ENCODE results near the gene CPXM1. TPM values are rescaled to one million over a fixed set of nuclear protein-coding genes. Genes with fewer than 3 reads are reported as not detected.
A peak's percentile ranks its signal among the peaks of the same experiment; 100 is the strongest.

The CPXM1 gene
- total RNA-seq, 2 experiments from 2014 or later: 0.11 to 0.26 TPM

DNA sequence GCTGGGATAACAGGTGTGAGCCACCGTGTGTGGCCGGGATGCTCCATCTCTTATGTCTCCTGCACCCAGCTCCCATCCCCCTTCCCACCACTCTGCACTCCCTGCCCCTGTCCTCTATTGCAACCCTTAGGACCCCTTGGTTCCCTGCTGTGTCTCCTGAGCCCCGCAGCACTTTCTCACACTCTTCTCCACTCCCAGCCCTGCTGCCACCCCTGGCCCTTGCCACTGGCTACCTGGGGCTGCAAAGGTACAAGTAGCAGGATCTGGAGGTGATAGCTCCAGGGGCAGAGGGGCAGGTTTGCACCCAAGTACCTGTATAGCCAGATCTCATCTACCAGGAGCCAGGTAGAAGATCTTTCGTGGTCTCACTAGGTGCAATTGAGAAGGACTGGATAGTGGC, 6.6 kb upstream of the CPXM1 start:
- no peak overlapping the region for H3K4me3 Mint-ChIP-seq
- no peaks in the 10 kb centered on the region for H3K4me1 Mint-ChIP-seq (ENCODE audit: low read depth)
- ChIA-PET CTCF (no interaction called here), POLR2A (no interaction called here)
- ATAC-seq (no peak), DNase-seq (no peak)
- peaks cover 2% of the 10 kb centered on the region for H3K9me3 Mint-ChIP-seq (ENCODE audit: insufficient read depth)
- H3K27me3 Mint-ChIP-seq (ENCODE audit: low read depth): peaks cover 57% of the 10 kb centered on the region
- no peaks in the 10 kb centered on the region for H3K36me3 Mint-ChIP-seq (ENCODE audit: low read depth)
- H3K27ac Mint-ChIP-seq: no peak overlapping the region

DNA sequence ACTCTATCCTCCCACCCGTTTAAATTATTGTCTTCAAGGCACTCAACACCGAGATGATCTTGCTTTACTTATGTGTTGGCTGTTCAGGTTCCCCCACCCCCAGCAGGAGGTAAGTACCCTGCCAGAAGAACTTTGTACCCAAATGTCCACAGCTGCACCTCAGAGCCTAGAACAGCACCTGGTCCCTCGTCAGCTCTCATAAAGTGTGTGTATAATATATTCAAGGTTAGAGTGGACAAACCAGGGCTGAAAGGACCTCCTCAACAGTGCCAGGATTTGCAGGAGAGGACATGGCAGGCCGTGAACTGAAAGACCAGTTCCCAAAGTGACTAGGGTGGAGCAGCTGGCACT, 5.9 kb upstream of the CPXM1 start:
- Mint-ChIP-seq H3K4me3 (no peak overlapping the region), H3K27me3 (ENCODE audit: low read depth) (peaks cover 57% of the 10 kb centered on the region), H3K4me1 (ENCODE audit: low read depth) (peaks cover 4% of the 10 kb centered on the region), H3K36me3 (ENCODE audit: low read depth) (no peaks in the 10 kb centered on the region), H3K9me3 (ENCODE audit: insufficient read depth) (no peaks in the 10 kb centered on the region), H3K27ac (no peak overlapping the region)
- ATAC-seq (no peak), DNase-seq (no peak)
- CTCF ChIA-PET: no interaction called here
- POLR2A ChIA-PET: no interaction called here

- peaks cover 9% of the 10 kb centered on the region for H3K4me1 Mint-ChIP-seq (ENCODE audit: low read depth)
- POLR2A ChIA-PET: no interaction called here
- CTCF ChIA-PET: no interaction called here
- no peak for ATAC-seq
- H3K27me3 Mint-ChIP-seq (ENCODE audit: low read depth): peaks cover 57% of the 10 kb centered on the region
- DNase-seq: no peak
- no peaks in the 10 kb centered on the region for H3K9me3 Mint-ChIP-seq (ENCODE audit: insufficient read depth)
- H3K4me3 Mint-ChIP-seq: no peak overlapping the region
- H3K27ac Mint-ChIP-seq: no peak overlapping the region
- H3K36me3 Mint-ChIP-seq (ENCODE audit: low read depth): no peaks in the 10 kb centered on the region
Measured at GRCh38 chr20:2805689-2806350, 5.4 kb upstream of the CPXM1 start.

DNA sequence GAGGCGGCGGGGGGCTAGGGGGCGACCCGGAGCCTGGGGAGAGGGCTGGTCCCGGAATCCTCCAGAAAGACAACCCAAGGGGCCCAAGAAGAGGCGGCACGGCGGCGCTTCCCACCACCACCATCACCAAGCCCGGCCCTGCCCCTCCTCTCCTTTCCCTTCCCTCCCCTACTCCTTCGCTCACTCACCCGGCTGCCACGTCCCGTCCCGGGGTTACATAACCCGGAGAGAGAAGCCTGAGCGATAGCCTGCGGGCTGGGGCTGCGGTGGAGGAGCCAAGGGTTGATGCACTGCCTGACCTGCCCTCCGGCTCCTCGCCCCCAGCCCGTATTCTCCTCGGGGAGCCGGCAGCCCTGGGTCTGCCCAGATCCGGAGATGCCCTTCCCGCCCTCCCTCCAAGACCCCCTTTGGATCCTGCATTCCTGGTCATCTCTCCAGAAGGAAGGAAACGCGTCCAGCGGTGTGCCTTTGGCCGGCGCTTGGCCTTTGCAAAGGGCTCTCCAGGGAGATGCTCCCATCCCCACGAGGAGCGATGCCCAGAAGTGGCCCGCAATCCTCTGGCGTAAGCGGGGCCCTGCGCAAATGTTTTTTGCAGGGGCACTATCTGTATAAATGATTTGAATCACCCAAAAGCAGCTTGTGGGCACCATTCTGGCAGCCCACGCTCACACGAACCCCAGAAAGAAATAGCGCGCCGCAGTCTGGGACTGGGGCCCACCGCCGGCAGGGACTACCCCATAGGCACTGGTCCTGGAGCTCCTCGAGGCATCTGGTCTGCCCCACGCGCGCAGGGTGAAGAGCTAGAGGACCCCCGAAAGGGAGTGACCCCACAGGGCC, 4.6 kb upstream of the CPXM1 start:
- no peak for ATAC-seq
- no peak overlapping the region for H3K27ac Mint-ChIP-seq
- H3K4me1 Mint-ChIP-seq (ENCODE audit: low read depth): peaks cover 12% of the 10 kb centered on the region
- ChIA-PET CTCF (no interaction called here), POLR2A (interaction anchor here (0.6 kb wide), 1 partner anchor 21 kb away, joined by 3 read pairs; no protein-coding TSS in a partner anchor)
- H3K27me3 Mint-ChIP-seq (ENCODE audit: low read depth): peaks cover 58% of the 10 kb centered on the region
- no peak overlapping the region for H3K4me3 Mint-ChIP-seq
- no peaks in the 10 kb centered on the region for H3K9me3 Mint-ChIP-seq (ENCODE audit: insufficient read depth)
- no peak for DNase-seq
- peaks cover under 1% of the 10 kb centered on the region for H3K36me3 Mint-ChIP-seq (ENCODE audit: low read depth)

DNA sequence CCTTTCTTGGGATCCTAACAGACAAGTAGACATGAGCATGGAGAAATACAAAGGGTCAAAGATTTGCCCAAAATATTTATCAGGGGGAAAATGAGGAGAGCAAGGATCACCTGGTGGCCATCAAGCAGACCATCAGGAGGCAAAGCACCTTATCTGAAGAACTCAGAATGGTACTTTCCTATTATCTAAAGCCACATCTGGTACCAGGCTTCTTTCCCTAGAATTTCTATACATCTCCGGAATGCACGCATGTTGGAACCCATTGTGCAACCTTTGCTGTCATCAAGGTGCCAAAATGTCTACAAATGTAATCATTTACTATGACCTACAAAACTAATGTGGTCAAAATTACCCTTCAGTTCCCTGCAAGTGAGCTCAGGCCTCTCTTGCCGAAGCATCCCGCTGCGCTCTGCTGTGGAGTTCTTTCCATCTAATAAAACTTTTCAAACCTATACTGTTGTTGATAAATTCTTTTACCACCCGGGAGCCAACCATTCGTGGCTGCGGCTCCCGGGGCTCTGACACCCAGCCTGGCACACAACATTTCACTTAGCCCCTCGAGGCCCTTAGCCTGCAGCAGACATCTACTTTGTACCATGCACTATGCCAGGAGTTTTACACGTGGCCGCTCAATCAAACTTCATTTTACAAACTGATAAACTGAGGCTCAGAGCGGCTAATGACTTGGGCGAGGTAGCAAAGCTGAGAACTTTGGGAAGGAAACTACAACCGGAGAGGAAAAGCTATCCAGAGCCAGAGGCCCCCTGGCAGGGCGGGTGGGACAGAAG, 3.8 kb upstream of the CPXM1 start:
- no peak overlapping the region for H3K4me3 Mint-ChIP-seq
- peaks cover 21% of the 10 kb centered on the region for H3K4me1 Mint-ChIP-seq (ENCODE audit: low read depth)
- ATAC-seq (no peak), DNase-seq (no peak)
- ChIA-PET POLR2A (interaction anchor here (0.6 kb wide), 1 partner anchor 22 kb away, joined by 3 read pairs; no protein-coding TSS in a partner anchor), CTCF (no interaction called here)
- H3K27ac Mint-ChIP-seq: no peak overlapping the region
- H3K9me3 Mint-ChIP-seq (ENCODE audit: insufficient read depth): no peaks in the 10 kb centered on the region
- peaks cover 3% of the 10 kb centered on the region for H3K36me3 Mint-ChIP-seq (ENCODE audit: low read depth)
- H3K27me3 Mint-ChIP-seq (ENCODE audit: low read depth): peaks cover 67% of the 10 kb centered on the region

GRCh38 chr20:2801286-2801728, 880 bp upstream of the CPXM1 start:
- Mint-ChIP-seq H3K36me3 (ENCODE audit: low read depth) (peaks cover 3% of the 10 kb centered on the region), H3K27ac (no peak overlapping the region), H3K9me3 (ENCODE audit: insufficient read depth) (no peaks in the 10 kb centered on the region), H3K27me3 (ENCODE audit: low read depth) (peaks cover 58% of the 10 kb centered on the region), H3K4me1 (ENCODE audit: low read depth) (peaks cover 32% of the 10 kb centered on the region), H3K4me3 (peak overlapping the region; percentile 60)
- DNase-seq (no peak), ATAC-seq (no peak)
- POLR2A ChIA-PET: interaction anchor here (0.5 to 1.3 kb wide), 3 partner anchors 8 to 331 kb away, joined by 3 to 4 read pairs (median 3); partner anchors contain the start of gene VPS16
- CTCF ChIA-PET: interaction anchor here (0.7 to 1.0 kb wide), 2 partner anchors 20 to 42 kb away, joined by 3 to 4 read pairs; no protein-coding TSS in a partner anchor

DNA sequence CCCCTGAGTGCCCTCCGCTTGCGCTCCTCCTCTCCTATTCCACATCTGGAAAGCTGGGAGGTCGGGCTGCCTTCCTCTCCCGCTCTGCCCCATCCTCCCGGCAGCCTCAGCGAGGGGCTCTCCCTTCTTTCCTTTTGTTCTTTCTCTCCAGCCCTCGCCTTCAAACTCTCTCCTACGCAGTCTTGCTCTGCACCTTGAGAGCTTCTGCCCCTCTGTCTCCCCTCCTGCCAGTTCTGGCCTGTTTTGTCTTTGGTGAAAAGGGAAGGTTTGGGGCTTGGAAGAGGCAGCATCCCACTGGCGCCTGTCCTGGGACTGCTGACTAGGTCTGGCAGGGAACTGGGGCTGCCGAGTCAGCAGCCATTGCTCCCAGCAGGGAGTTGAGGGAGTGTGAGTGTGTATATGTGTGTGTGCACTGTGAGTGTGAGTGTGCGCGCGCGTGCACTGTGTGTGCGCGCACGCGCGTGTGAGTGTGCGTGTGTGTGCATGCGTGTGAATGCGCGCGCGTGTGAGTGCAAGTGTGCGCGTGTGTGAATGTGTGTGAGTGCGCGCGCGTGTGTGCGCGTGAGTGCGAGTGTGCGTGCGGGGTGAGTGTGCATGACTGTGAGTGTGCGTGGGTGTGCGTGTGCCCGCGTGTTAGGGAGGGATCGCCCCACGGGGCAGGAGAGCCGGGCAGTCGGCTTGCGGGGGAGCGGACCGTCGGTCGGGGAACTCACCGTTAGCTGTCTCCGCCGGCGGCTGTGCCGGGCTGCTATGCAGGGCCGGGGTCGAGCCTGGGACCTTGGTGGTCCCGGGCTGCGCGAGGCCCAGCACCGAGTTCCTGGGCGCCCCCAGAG, 523 bp downstream of the CPXM1 start:
- Mint-ChIP-seq H3K9me3 (ENCODE audit: insufficient read depth) (no peaks in the 10 kb centered on the region), H3K4me3 (peak overlapping the region; percentile 76), H3K27ac (peak overlapping the region; percentile 57), H3K27me3 (ENCODE audit: low read depth) (peaks cover 48% of the 10 kb centered on the region), H3K36me3 (ENCODE audit: low read depth) (peaks cover 3% of the 10 kb centered on the region), H3K4me1 (ENCODE audit: low read depth) (peaks cover 32% of the 10 kb centered on the region)
- no peak for ATAC-seq
- no peak for DNase-seq
- ChIA-PET POLR2A (interaction anchor here (1.3 kb wide), 1 partner anchor 41 kb away, joined by 3 read pairs; the partner anchor contains the start of gene VPS16), CTCF (no interaction called here)

DNA sequence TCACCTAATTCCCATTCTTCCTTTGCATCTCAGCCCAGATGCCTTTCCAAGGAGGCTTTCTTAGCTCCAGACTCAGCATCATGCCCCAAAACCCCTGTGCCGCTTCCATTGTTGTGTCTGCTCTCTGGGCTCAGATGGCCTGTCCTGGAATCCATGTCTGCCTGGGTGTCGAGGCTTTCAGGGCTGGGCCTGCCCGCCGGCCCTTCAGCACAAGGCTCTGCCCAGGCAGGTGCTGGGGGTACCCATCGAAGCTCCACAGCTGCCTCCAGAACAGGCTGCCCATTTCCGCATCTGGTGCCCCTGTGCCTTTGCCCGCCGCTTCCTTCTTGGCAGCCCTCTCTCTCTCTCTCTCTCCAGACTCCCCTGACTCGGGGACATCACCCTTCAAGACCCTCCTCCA, 1.2 kb downstream of the CPXM1 start:
- CTCF ChIA-PET: no interaction called here
- peak overlapping the region; percentile 76 for H3K4me3 Mint-ChIP-seq
- no peak for DNase-seq
- no peak overlapping the region for H3K27ac Mint-ChIP-seq
- no peaks in the 10 kb centered on the region for H3K9me3 Mint-ChIP-seq (ENCODE audit: insufficient read depth)
- H3K4me1 Mint-ChIP-seq (ENCODE audit: low read depth): peaks cover 32% of the 10 kb centered on the region
- POLR2A ChIA-PET: no interaction called here
- no peak for ATAC-seq
- H3K27me3 Mint-ChIP-seq (ENCODE audit: low read depth): peaks cover 47% of the 10 kb centered on the region
- H3K36me3 Mint-ChIP-seq (ENCODE audit: low read depth): peaks cover 3% of the 10 kb centered on the region

DNA sequence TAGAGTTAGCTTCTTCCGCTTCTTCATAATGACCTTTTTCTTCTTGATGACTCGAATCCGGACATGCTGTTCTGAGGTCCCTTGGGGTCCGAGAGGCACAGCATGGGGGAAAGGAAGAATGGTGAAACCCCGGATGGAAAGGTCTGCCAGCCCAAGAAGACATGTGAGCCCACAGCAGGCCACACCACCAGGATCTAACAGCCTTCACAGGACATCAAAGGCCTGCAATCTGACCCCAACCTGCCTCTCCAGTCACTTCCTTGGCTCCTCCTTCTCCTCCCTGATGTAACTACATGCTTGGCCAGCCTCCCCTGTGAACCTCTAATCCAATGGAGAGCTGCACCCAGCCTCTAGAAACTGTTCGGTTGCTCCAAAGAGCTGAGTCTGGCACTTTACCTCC, 1.6 kb downstream of the CPXM1 start:
- H3K27ac Mint-ChIP-seq: no peak overlapping the region
- H3K27me3 Mint-ChIP-seq (ENCODE audit: low read depth): peaks cover 44% of the 10 kb centered on the region
- ChIA-PET CTCF (no interaction called here), POLR2A (no interaction called here)
- no peak for ATAC-seq
- no peak for DNase-seq
- H3K36me3 Mint-ChIP-seq (ENCODE audit: low read depth): peaks cover 3% of the 10 kb centered on the region
- H3K9me3 Mint-ChIP-seq (ENCODE audit: insufficient read depth): no peaks in the 10 kb centered on the region
- H3K4me3 Mint-ChIP-seq: no peak overlapping the region
- H3K4me1 Mint-ChIP-seq (ENCODE audit: low read depth): peaks cover 32% of the 10 kb centered on the region

DNA sequence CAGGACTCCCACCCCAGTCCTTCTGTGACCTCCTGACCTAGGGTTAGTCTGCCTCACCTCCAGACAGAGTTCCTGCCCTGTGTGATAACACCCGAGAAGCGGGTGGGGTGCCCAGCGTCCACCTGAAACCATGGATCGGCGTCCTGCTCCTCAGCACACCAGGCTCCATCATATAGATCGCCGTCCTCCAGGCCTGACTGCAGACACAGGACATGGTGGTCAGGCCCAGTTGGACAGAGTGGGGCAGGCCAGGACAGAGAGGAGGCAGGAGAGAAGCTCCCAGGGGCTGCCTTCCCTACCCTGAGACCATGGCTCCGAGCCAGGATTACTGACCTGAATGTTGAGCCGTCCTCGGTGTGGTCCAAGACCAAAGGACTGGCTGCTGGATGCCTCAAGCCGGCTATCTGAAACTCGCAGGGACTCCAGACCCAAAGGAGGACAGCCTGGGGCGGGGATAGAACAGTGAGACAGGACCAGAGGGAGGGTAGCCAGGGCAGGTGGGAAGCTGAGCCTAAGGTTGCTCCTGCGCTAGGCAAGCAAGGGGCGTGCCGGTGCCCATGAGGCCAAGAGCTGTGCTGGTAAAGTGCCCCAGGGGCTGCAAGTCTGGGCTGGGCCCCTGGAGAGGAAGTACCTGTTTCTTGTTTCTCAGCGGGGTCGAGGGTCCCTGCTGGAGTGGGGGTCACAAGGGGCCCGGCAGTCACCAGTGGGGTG, 2.2 kb downstream of the CPXM1 start:
- no peak overlapping the region for H3K4me3 Mint-ChIP-seq
- H3K27me3 Mint-ChIP-seq (ENCODE audit: low read depth): peaks cover 44% of the 10 kb centered on the region
- ChIA-PET CTCF (no interaction called here), POLR2A (interaction anchor here (0.5 kb wide), 1 partner anchor 22 kb away, joined by 6 read pairs; no protein-coding TSS in a partner anchor)
- H3K9me3 Mint-ChIP-seq (ENCODE audit: insufficient read depth): no peaks in the 10 kb centered on the region
- DNase-seq: no peak
- peaks cover 32% of the 10 kb centered on the region for H3K4me1 Mint-ChIP-seq (ENCODE audit: low read depth)
- ATAC-seq: no peak
- H3K36me3 Mint-ChIP-seq (ENCODE audit: low read depth): peaks cover 3% of the 10 kb centered on the region
- H3K27ac Mint-ChIP-seq: no peak overlapping the region
